Hematopoietic multipotent progenitor cell (in vitro differentiated cells): ENCODE measurements around the gene ZNF438. TPM values are rescaled to one million over a fixed set of nuclear protein-coding genes. Genes with fewer than 3 reads are reported as not detected.

Source experiments
- DNase-seq, 3 donors: peaks; one replicate each; pipeline ENCODE4 v3.0.0-alpha.2; 2011 to 2015; ENCODE audit warnings: low read depth in 2 of 3, low spot score in 2 of 3
- total RNA-seq: library from RNA; depleted of rRNA; stranded (reverse); fragments of >200 nt; gene quantifications from one replicate; pipeline ENCODE4 v1.2.3, GENCODE V29; 2012

ZNF438 gene
- total RNA-seq, 1 donor: 4.3 TPM

DNA sequence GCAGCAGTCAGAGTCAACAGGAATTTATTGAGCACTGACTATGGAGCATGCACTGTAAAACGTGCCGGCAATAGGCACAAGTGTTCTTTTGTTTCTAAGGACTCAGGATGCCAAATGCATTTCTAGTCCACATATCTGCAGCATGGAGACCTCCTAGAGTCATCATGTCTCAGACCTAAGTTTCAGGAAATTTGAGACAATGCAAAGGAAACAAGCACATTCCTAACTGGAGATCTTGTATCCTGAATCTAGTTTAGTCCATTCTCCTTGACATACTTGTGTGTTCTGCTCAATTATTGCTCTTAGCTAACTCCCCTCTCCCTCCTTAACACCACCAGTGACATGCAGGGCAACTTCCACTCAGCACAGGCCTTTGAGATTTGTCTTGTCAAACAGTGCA is 173.2 kb downstream of the ZNF438 start:
- no peak for DNase-seq

DNA sequence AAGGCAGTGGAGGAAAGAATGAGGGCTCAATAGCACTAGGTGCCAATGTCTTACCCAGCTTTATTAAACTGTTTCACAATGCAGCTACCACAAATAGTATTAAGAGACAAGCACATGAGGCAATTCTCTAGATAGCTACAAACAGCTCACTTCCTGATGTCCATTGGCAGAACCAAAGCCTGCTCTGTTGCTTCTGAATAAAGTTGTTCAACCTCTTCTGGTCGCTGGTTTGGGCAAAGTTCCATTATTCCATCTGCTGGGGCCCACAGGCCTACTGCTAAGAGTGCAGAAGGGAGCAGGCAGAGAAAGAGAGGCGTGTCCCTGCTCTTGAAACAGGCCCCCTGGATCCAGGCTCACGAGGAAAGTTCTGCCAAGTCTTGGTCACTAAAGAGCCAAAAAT is 173.9 kb downstream of the ZNF438 start:
- no peak for DNase-seq

DNA sequence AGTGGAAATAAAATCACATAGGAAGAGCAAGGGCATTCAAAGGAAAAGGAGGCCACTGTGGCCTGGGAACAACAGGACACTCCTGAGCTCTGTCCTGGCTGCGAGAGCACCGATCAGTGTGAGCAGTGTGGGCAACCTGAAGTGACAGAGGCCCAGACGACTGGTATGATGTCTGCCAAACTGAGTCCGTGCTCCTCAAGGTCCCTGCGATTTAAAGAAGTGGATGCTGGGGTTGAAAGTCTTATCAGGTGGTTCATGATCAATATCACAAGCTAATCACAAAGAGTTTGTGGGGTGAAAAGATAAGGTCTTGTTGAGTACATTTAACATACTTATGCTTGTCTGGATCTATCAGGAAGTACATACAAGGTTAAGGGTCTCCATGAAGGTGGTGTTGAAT is 176.5 kb downstream of the ZNF438 start:
- no peak for DNase-seq

DNA sequence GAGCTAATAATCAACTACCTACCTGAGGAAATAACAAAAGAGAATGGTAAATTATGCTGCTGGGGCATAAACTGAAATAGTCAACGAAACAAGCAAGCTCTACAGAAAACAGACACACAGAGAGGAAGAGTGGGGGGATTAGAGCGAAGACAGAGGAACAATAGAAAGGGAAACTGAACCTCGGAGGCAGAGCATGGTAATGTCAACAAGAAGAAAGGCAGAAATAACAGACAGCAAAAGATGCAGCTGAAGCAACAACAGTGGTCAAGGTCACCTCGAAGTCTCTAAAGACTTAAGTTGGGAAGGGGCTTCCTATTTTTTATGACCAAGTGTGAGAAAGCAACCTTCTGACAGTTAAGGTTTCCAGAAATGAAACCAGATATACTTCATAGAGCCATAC is 177.0 kb downstream of the ZNF438 start:
- no peak for DNase-seq

DNA sequence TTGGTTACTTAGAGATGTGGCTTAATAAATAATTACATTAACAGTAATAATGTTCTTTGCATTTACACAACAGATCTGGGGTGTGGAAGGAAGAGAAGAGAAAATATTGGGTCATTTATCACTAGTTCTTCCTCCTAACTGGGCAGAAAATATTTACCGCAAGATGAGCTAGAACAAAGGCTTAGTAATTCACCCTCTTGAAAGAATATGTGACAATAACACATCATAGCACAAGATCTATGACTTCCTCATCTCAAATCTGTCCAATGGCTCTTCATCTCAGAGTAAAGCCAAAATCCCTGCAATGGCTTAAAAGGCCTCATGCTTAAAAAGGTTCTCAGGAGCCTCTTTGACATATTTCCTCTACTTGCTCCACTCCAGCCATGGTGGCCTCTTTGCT is 178.6 kb downstream of the ZNF438 start:
- no peak for DNase-seq

DNA sequence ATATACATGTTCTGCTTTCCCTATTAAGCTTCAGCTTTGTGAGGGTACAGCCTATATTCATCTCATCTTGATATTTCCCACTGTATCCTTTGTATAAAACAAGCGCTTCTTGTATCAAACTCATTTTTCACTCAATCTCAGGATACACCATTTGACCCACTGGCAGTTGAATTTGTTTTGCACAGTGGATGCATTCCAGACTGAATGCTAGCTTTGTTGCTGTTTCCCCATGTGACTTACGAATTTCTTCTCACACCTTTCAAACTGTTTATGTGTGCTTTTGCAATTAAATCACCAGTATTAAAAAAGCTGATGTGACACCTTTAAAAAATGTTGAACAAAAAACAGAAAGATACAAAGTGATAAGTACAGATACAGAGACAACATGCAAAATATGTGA is 180.9 kb downstream of the ZNF438 start:
- no peak for DNase-seq

DNA sequence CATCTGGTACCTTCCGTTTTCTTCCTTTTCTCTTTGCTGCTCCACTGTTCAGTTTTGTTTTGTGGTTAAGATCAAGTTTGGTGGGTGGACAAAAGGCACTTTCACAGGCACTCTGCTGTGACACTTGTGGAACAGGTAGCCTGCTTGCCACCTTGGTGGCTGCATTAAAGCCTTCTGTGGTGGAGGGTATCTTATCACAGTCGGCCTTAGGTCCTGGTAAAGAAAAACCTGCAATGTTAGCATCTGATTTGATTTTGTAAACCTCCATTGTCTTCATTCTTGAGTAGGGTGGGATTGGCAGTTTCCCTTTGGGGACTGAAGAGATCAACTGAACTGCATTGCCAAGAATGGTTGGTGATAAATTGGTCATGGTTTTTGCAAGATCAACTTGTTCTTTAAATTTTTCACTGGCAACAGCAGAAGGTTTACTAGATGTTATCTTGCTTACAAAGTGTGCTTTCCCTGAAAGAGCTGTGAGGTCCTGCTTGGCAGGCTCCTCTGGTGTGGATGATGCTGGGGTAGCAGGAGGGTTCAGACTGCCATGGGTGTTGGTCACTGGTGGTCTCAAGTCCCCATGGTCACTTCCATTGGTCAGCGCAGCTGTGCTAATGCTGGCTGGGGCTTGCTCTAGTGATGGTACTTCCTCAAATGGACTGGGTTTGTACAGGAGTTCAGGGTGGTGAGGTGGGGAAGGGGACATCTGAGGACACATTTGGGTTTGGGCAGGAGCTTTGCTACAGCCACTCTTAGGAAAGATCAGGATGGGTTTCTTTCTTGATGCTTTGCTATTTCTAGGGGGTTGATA is 182.2 kb downstream of the ZNF438 start:
- no peak for DNase-seq

DNA sequence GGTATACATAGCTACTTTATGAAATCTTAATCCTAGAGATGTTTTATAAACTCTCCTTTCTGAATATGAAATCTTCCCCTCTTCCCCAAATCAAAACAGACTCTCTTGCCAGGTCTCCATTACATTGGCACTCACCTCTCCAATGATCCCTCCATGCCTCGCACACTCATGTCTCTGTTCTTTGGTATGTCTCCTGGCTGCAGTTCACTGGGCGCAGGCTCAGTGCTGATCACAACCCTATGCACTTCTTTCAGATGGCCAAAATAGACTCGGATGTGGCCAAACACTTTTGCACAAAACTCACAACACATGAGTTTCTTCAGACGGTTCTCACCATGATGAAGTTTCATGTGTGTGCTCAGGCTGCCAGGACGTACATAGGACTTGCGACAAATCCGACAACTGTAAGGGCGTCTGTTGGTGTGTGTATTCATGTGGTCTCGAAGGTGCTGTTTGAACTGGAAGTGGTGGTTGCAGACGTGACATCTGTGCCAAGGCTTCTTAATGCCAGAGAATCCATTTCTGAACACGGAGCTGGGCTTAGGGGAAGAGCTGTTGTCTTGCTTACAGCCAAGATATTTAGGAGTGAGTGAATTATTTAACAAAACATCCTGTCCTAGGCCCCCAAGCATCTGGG is 183.2 kb downstream of the ZNF438 start:
- DNase-seq: no peak

DNA sequence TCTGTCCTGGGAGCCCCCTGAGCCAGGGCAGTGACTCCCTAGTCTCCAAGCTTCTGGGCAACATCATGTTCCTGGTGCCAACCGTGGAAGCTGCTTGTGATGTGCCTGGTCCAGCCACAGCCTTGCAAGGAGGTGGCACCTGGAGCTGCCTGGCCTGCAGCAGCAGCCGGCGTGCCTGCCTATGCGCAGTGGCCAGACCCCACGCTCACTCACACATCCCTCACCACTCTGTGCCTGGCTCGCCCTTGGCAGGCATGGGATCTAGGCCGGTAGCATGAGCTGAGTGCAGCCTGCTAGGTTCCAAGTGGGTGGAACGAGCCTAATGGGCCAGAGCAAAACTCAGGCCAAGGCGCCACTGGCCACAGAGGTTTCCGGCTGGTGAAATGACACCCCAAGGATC is 184.0 kb downstream of the ZNF438 start:
- DNase-seq: no peak

DNA sequence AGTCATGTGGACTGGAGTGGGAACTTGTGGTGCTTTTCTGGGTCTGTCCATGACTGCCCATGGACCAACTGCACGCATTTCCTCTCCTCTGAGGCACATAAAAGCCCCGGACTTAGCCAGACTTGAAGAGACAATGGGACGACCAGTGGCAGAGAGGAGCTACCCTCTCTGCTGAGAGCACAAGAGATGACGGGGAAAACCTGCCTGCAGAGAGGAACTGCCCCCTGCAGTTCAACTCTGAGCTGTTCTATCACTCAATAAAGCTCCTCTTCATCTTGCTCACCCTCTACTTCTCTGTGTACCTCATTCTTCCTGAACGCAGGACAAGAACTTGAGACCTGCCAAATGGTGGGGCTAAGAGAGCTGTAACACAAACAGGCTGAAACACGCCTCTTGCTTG is 184.5 kb downstream of the ZNF438 start:
- DNase-seq: no peak

DNA sequence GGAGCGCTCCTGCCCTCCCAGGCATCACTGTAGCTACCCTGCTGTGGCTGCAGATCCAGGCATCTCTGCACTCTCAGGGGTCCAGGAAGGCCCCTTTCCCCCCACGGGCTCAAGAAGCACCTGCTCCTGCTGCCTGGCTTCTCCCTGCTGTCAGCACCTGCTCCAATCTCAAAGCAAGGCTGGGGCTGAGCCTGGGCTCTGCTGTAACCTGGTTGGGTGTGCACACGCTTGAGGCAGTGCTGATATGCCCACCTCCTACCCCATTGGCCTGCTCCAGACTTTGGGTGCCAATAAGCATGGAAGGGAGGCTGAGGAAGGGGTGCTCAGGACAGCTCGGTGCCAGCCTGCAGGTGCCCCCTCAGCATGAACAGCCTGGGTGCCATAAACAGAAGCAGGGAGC is 185.0 kb downstream of the ZNF438 start:
- DNase-seq: no peak

DNA sequence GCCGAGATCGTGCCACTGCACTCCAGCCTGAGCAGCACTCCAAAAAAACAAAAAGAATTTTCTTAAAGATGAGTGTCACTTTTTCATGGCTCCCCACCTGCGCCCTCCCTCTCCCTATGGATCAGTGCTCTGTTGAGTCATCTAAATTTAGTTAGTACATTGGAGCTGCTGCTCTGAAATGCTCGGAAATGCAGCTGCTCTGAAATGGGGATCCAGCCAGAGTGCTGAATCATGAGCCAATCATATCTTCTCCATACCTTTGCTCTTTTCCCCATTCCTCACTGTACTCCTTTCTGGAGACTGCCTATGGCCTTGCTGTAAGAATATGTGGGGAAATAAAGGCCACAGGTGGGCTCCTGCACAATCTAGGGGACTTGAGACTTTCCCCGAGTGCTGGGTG is 188.8 kb downstream of the ZNF438 start:
- DNase-seq: no peak

DNA sequence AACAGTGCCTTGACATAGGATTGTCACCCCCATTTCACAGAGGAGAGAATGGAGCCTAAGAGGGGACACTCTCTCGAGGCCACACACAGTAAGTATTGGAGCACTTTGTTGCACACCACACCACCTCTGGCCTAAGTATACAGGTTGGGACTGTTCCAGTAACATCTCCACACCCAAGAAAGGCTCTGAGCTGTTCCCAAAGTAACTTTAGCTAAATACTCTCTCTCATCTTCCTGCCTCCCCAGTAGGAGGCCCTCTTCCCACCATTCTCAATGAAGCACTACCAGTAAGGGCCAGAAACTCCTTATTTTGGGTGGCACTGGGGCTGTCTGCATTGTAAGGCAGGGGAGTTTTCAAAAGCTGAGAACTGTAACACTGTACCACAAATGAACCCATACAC is 189.5 kb downstream of the ZNF438 start:
- no peak for DNase-seq

DNA sequence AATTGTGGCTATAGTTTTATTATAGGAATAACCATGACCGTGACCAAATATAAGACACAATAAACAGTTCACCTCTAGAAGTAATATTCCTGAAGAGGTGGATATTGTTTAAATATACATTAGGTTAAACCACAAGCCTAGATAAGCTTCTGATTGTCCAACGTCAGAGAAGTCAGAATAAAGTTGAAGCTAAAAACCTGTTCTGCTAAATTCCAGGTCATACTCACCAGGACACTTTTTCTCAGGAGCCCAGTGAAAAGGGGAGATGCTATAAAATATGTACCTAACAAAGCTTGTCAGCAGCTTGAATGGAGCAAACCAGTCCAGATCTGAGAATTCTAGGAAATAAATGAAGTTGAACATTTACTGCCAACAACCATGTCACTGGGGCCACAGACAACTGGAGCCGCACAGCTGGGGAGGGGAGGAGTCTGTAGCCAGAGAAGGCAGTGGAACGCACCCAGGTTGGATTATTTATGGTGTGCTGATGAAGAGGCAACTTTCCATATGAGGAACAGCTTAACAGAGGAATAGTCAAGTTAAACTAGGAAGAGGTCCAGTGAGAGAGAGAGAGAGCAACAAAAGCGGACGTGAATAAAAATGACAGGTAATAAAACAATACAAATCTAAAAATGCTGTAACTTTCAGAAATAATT is 191.1 kb downstream of the ZNF438 start:
- DNase-seq: no peak

DNA sequence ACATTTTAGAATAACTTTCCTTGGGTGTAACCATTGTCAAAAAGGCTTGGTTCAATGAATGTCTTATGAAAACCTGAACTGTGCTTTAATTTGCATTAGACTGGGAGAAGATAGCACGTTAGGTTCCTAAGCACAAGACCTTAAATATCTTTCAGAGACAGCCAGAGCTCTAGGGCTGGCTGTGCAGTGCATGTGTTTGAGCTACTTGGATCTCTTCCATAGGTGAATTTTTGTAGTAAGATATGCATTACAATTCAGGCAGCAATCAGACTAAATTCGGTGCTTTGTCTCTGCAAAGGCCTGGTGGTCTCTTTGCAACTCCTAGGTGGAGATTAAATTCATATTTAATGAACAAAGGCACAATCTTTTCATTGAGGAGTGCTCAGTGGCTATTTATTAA is 192.0 kb downstream of the ZNF438 start:
- no peak for DNase-seq

DNA sequence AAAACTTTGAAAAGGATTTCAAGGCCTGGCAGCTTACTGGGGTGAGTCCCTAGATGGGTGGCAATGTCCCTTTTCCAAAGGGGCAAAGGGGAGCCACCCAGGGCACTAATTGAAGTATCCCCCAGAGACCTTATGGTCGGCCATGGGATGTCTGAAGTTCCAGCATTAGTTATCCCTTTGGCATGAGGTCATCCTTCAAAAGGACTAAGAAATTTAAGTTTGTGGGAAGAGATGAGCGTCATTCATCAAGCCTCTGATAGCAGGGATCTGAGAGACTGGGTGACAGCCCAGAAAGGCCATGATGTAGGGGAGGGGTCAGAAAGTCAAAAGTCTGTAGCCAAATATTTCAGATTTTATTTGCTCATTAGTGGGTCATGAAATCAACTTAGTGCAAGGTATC is 195.3 kb downstream of the ZNF438 start:
- DNase-seq: no peak

DNA sequence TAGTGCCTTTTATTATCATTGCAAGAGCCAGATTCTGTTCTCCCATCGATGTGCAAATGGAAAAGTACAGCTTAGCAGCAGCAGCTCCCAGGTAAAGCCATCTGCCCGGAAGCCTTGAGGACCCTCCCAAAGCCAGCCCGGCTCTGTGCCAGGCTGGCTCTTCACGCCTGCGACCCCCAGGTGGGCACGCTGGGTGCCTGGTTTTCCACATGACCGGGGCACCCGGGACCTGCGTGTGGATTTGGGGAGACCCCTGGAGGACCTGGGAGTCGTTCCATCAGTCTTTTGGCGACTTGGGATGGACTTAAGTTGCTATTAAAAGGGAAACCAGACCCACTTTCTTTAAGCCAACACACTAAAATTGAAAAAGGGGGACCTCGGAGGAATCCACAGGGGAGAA is 196.5 kb downstream of the ZNF438 start:
- no peak for DNase-seq

DNA sequence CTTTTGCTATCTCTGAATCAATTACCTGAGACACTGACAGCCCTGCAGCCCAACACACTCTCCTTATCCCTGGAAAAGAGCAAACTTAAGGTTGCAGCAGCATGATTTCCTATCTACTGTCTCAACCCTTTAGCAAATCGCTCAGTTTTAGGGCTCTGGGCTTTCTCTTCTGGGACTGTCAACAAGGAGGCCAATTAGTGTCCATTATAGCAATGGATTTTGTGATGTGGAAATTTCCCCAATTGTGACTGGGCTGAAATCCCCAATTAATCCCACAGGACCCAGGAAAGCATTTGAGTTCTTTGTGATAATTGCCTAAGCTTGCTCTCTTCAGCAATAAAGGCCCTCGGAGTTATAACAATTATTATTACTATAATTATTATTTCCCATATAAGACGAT is 197.0 kb downstream of the ZNF438 start:
- no peak for DNase-seq

DNA sequence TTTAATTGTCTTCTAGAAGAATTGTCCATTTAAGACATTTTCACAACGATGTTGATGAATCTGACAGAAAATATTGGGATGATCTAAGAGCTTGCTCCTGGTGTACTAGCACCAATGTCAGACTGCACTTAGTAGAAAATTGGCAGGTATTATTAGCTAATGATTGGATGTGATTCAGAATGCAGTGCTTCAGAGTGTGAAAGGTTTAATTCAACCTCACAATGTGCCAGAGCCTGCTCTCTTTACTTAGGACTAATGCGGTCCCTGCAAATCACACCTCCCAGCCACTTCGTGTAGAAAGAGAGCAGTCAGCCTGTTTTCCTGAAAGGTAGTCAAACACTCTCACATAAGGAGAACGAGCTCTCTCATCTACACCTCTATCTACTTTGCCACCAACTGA is 197.5 kb downstream of the ZNF438 start:
- no peak for DNase-seq

DNA sequence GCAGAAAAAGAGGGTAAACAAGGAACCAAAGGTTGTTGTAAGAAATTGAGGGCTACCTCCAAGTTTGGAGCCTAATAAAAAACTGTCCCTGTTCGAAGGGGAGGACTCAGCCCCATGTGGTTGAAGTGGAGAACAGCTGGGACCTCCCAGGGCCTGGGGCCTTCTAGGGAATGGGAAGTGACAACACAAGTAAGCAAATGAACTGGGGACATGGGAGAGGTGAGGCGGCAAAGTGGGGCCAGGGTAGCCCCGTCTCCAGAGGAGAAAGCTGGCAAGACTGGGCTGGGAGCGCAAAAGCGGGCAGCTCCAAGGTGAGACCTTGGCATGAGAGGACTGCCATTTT is 198.1 kb downstream of the ZNF438 start:
- DNase-seq: peak in 1 of 3 donors; percentile 26

DNA sequence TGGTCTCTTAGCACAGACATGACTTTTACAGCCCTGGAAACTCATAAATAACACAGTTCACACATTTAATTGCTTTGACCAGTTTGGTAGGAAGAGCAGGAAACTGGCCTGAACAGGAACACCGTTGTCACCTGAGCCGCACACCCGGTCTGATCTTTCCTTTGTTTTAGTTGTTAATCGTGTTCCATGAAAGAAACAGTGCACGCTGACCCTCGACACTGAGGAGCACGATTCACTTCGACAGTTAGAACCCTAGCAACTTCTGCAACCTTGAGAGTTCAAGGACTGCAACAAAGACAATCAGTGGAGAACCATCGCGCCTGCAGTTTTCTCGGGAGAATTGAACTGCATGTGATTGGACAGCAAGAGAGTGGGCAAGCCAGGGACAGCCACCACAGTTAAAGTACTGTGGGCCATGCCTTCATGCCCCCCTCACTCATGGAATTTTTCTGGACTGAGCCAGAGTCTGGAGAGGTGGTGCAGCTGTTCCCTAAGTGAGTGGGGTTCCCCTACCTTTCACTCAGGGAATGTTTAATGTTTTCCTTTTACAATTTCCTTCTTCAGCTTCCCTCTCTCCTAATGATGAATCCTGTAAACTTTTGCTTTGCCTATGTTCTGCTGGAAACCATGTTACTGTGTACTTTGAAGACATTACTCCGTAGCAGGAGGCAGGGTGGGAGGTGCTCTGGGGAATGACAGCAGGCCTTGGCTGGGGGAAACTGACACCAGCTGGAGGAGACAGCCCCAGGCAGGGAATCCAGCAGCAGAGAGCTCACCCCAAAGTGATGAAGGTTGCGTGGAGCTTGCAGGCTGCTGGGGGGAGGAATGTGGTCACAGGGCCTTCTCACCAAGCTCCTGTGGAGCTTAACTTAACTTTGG is 198.7 kb downstream of the ZNF438 start:
- no peak for DNase-seq
